Kidney (tissue), 14 donors: ENCODE data around the gene DEPDC5. TPM values are rescaled to one million over a fixed set of nuclear protein-coding genes. Genes with fewer than 3 reads are reported as not detected.
"Not testable (repeated sequence)": the region's sequence is repeated elsewhere in the genome, so short reads cannot be mapped to it uniquely, and the experiment has no call there.

Experiments used
- DNase-seq, 5 donors: peaks; one replicate each; pipeline ENCODE4 v3.0.0-alpha.2; 2013 to 2020
- FAIRE-seq: peaks from 2 replicates; lab custom pipeline; 2012; peaks lifted over from hg19 to GRCh38; lab: Jason Lieb, UNC
- H3K27ac ChIP-seq, 2 donors: one replicate each; pipeline ENCODE4 v1.7.0; 2013; ENCODE audit warnings: low read depth in 2 of 2, low read length in 2 of 2, inconsistent platforms in 1 of 2
- H3K27me3 ChIP-seq: one replicate; pipeline ENCODE4 v1.7.1; 2013; ENCODE audit warnings: low read length, inconsistent platforms; ENCODE audit not compliant: control insufficient read depth, insufficient read depth
- H3K36me3 ChIP-seq, 3 donors: one replicate each; pipeline versions ENCODE4 v1.7.0 to v1.7.1; 2013; ENCODE audit warnings: low read length in 3 of 3, control low read depth in 1 of 3, inconsistent platforms in 1 of 3; ENCODE audit not compliant: insufficient read depth in 3 of 3, control insufficient read depth in 2 of 3
- H3K4me1 ChIP-seq, 3 donors: one replicate each; pipeline versions ENCODE4 v1.7.0 to v1.7.1; 2013; ENCODE audit warnings: low read length in 3 of 3, inconsistent platforms in 1 of 3, low read depth in 1 of 3; ENCODE audit not compliant: control insufficient read depth in 2 of 3, insufficient read depth in 2 of 3
- H3K4me3 ChIP-seq, 3 donors: one replicate each; pipeline versions ENCODE4 v1.7.0 to v1.8.1; 2013; ENCODE audit warnings: low read length in 3 of 3, control low read depth in 1 of 3, inconsistent platforms in 1 of 3
- H3K9ac ChIP-seq, 3 donors: one replicate each; pipeline versions ENCODE4 v1.7.0 to v1.7.1; 2013; ENCODE audit warnings: low read length in 3 of 3, control low read depth in 1 of 3, inconsistent platforms in 1 of 3
- H3K9me3 ChIP-seq, 3 donors: one replicate each; pipeline versions ENCODE4 v1.7.0 to v1.7.1; 2013; ENCODE audit warnings: low read length in 3 of 3, control low read depth in 1 of 3, inconsistent platforms in 1 of 3; ENCODE audit not compliant: control insufficient read depth in 2 of 3, insufficient read depth in 1 of 3
- CTCF ChIP-seq: IDR thresholded peaks from 3 replicates; pipeline ENCODE4 v1.5.1; 2012; ENCODE audit warnings: mild to moderate bottlenecking, moderate library complexity, borderline replicate concordance; ENCODE audit not compliant: insufficient read depth; ENCODE audit errors: extremely low read depth
- intact Hi-C: fragments of 100-400 bp; cut with DNase I; formaldehyde crosslinking; loops from one replicate; pipeline ENCODE4 v1.11.1; 2022
- polyA plus RNA-seq: library from polyadenylated mRNA; stranded (reverse); fragments of 350-450 nt; fragmentation: Illumina TruSeq; extraction: RNeasy Lipid Tissue Mini Kit (QIAGEN cat#74804); gene quantifications from one replicate; pipeline ENCODE4 v1.2.3, GENCODE V29; 2014; ENCODE audit warnings: low read depth, low replicate concordance; ENCODE audit not compliant: insufficient read depth
- total RNA-seq: library from RNA; stranded (reverse); fragmentation: NEBNext Ultra II Directional; extraction: Animal tissue kit (Norgen Biotek cat#: 25700); gene quantifications from one replicate; pipeline ENCODE4 v1.2.1, GENCODE V29; 2021
- donor health status: control.
- donor health status: control.
- donor health status: control.
- donor health status: control.
- donor health status: control.
- donor health status: DM: yes; HTN: yes; CAD: no.
- donor health status: Normal renal cell carcinoma (clear cell type).

DEPDC5 gene
- total and polyA plus RNA-seq, 2 donors from 2014 or later, result 12.1 to 27.3 TPM

DNA sequence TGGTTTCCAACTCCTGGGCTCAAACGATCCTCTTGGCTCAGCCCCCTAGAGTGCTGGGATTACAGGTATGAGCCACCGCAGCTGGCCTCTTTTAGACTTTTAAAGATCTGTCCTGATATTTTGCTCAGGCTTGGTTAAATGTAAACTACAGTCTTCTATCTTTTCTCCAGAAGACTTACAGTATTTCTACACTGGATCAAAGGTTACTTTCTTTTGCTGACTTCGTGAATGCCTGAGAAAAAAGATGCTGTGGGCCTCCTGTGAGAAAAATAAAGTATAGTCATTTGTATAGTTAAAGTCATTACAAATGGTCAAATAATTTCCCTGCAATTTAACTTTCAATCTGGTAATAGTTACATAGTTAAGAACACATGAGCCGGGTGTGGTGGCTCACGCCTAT, 19.6 kb downstream of the DEPDC5 start:
- Histone ChIP-seq H3K27ac (no peak overlapping the region), H3K9ac (no peak overlapping the region), H3K27me3 (no peaks in the 10 kb centered on the region), H3K4me1 (no peaks in the 10 kb centered on the region), H3K36me3 (peaks cover 3 to 10% (median 9%) of the 10 kb centered on the region in 3 donors), H3K4me3 (no peak overlapping the region), H3K9me3 (no peaks in the 10 kb centered on the region)
- no peak for FAIRE-seq
- no peak for DNase-seq
- TF ChIP-seq CTCF, result no peak
- intact Hi-C loops, result no loop called here

GRCh38 chr22:31776231-31776630, 22.4 kb downstream of the DEPDC5 start:
- intact Hi-C loops, result no loop called here
- Histone ChIP-seq H3K27me3 (no peaks in the 10 kb centered on the region), H3K9me3 (no peaks in the 10 kb centered on the region), H3K4me1 (no peaks in the 10 kb centered on the region), H3K27ac (no peak overlapping the region), H3K9ac (no peak overlapping the region), H3K36me3 (peaks cover 3 to 23% (median 20%) of the 10 kb centered on the region in 3 donors), H3K4me3 (no peak overlapping the region)
- no peak for FAIRE-seq
- no peak for TF ChIP-seq CTCF
- no peak for DNase-seq

DNA sequence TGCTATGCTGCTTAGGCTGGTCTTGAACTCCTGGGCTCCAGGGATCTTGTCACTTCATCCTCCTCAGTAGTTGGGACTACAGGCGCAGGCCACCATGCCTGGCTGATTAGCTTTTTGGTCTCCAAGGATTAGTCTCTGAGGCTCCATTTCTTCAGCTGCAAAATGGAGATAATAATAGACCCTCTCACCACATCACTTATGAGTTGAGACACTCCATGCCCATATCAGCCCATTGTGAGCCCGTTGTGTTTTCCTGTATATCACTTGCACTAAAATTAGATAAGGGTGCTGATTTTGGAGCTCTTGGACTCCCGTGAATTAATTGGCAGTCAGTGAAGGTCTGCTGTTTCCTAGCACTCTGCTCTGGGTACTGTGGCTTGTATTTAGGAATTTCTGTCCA, 36.0 kb downstream of the DEPDC5 start:
- Histone ChIP-seq H3K9ac (no peak overlapping the region), H3K27me3 (no peaks in the 10 kb centered on the region), H3K36me3 (peaks cover 0 to 13% (median 2%) of the 10 kb centered on the region in 3 donors), H3K4me1 (no peaks in the 10 kb centered on the region), H3K4me3 (no peak overlapping the region), H3K9me3 (no peaks in the 10 kb centered on the region), H3K27ac (no peak overlapping the region)
- no peak for FAIRE-seq
- intact Hi-C loops, result no loop called here
- no peak for DNase-seq
- TF ChIP-seq CTCF, result no peak

- TF ChIP-seq CTCF, result no peak
- H3K27ac ChIP-seq, result no peak overlapping the region
- no peak overlapping the region for H3K4me3 ChIP-seq
- intact Hi-C loops, result no loop called here
- H3K4me1 ChIP-seq, result no peaks in the 10 kb centered on the region
- H3K27me3 ChIP-seq, result no peaks in the 10 kb centered on the region
- peaks cover 0 to 13% (median 2%) of the 10 kb centered on the region in 3 donors for H3K36me3 ChIP-seq
- no peak overlapping the region for H3K9ac ChIP-seq
- DNase-seq, result no peak
- FAIRE-seq, result no peak
- H3K9me3 ChIP-seq, result no peaks in the 10 kb centered on the region
Measured at GRCh38 chr22:31790240-31790639, 36.4 kb downstream of the DEPDC5 start.

GRCh38 chr22:31799358-31799757, 45.5 kb downstream of the DEPDC5 start:
- peaks cover 3 to 33% (median 12%) of the 10 kb centered on the region in 3 donors for H3K36me3 ChIP-seq
- H3K4me3 ChIP-seq, H3K4me1 ChIP-seq, H3K9me3 ChIP-seq, intact Hi-C loops, H3K9ac ChIP-seq, H3K27ac ChIP-seq, DNase-seq, FAIRE-seq, H3K27me3 ChIP-seq: not testable (repeated sequence)
